H1 (cell line): ENCODE results near the gene GARNL3. TPM values are rescaled to one million over a fixed set of nuclear protein-coding genes. Genes with fewer than 3 reads are reported as not detected.

Experiments used
- CTCF ChIA-PET: fragments of 300-600 bp; sonication (Branson Sonifier 250); formaldehyde crosslinking; loops from one replicate; lab custom pipeline; 2021; ENCODE audit not compliant: partially characterized antibody; lab: Charles Lee
- POLR2A ChIA-PET: fragments of 300-600 bp; sonication (Branson Sonifier 250); formaldehyde crosslinking; loops from one replicate; lab custom pipeline; 2021; ENCODE audit warnings: inconsistent platforms; ENCODE audit not compliant: partially characterized antibody; lab: Charles Lee
- DNase-seq, 2 experiments: peaks; one replicate each; pipeline versions ENCODE4 v3.0.0 to v3.0.0-alpha.2; 2010 to 2022; ENCODE audit warnings: low spot score in 2 of 2, low read depth in 1 of 2, mixed read lengths in 1 of 2
- FAIRE-seq: peaks from 2 replicates; lab custom pipeline; 2011; peaks lifted over from hg19 to GRCh38; lab: Jason Lieb, UNC
- H2AFZ ChIP-seq: 2 replicates; pipeline ENCODE4 v1.8.1; 2012; ENCODE audit warnings: low read length, inconsistent platforms
- H2AK5ac ChIP-seq: 2 replicates; pipeline ENCODE4 v1.6.1; 2013; ENCODE audit warnings: low read depth, low read length
- H2BK120ac ChIP-seq: replicated peaks from 2 replicates; pipeline ENCODE3; 2013; ENCODE audit warnings: low read depth, low read length, inconsistent platforms
- H2BK12ac ChIP-seq: 2 replicates; pipeline ENCODE4 v1.6.1; 2013; ENCODE audit warnings: low read depth, low read length
- H2BK15ac ChIP-seq: 2 replicates; pipeline ENCODE4 v1.6.1; 2013; ENCODE audit warnings: low read length
- H2BK20ac ChIP-seq: 2 replicates; pipeline ENCODE4 v1.6.1; 2013; ENCODE audit warnings: low read length
- H2BK5ac ChIP-seq: 2 replicates; pipeline ENCODE4 v1.6.1; 2013; ENCODE audit warnings: low read depth, low read length
- H3K14ac ChIP-seq: 2 replicates; pipeline ENCODE4 v1.6.1; 2013; ENCODE audit warnings: inconsistent platforms; ENCODE audit not compliant: insufficient read length
- H3K18ac ChIP-seq: 2 replicates; pipeline ENCODE4 v1.6.1; 2013; ENCODE audit warnings: low read length; ENCODE audit errors: extremely low read depth
- H3K23ac ChIP-seq: 2 replicates; pipeline ENCODE4 v1.6.1; 2013; ENCODE audit warnings: inconsistent platforms; ENCODE audit not compliant: insufficient read length
- H3K23me2 ChIP-seq: 2 replicates; pipeline ENCODE4 v1.6.1; 2013; ENCODE audit warnings: low read depth, low read length
- H3K27ac ChIP-seq: 2 replicates; pipeline ENCODE4 v1.6.1; 2011; ENCODE audit warnings: low read depth, low read length, inconsistent platforms
- H3K27me3 ChIP-seq, 4 experiments: replicated peaks in 1 of 4; 1 replicate in 1 of 4; 2 replicates in 3 of 4; pipeline versions ENCODE4 v1.6.1 to v1.8.1; 2011 to 2013; ENCODE audit warnings: low read length in 3 of 4, mild to moderate bottlenecking in 3 of 4, inconsistent platforms in 2 of 4, mixed read lengths in 2 of 4, moderate library complexity in 1 of 4; ENCODE audit not compliant: control insufficient read depth in 3 of 4, insufficient read depth in 3 of 4; ENCODE audit errors: extremely low read depth in 1 of 4
- H3K36me3 ChIP-seq, 4 experiments: 2 replicates each; pipeline versions ENCODE4 v1.6.1 to v1.8.1; 2011 to 2013; ENCODE audit warnings: mild to moderate bottlenecking in 4 of 4, low read length in 3 of 4, moderate library complexity in 2 of 4, control low read depth in 1 of 4, inconsistent platforms in 1 of 4; ENCODE audit not compliant: insufficient read depth in 4 of 4, control insufficient read depth in 2 of 4
- H3K4ac ChIP-seq: replicated peaks from 2 replicates; pipeline ENCODE3; 2013; ENCODE audit warnings: low read length, low read depth, mixed read lengths, inconsistent platforms; ENCODE audit not compliant: insufficient read length
- H3K4me1 ChIP-seq, 4 experiments: replicated peaks in 1 of 4; 1 replicate in 1 of 4; 2 replicates in 3 of 4; pipeline versions ENCODE4 v1.6.1 to v1.8.1; 2011 to 2013; ENCODE audit warnings: low read length in 3 of 4, inconsistent platforms in 2 of 4, mixed read lengths in 1 of 4; ENCODE audit not compliant: insufficient read depth in 4 of 4, control insufficient read depth in 3 of 4
- H3K4me2 ChIP-seq, 2 experiments: 2 replicates each; pipeline versions ENCODE4 v1.6.1 to v1.8.1; 2011 to 2013; ENCODE audit warnings: low read depth in 2 of 2, low read length in 2 of 2, control low read depth in 1 of 2, inconsistent platforms in 1 of 2, mild to moderate bottlenecking in 1 of 2; ENCODE audit not compliant: insufficient read depth in 1 of 2
- H3K4me3 ChIP-seq, 4 experiments: fragments of 200-600, 300-600 bp in 1 of 4; sonication (generic), shearing (Covaris generic), sonication (Bioruptor Twin) in 1 of 4; 2 replicates each; pipeline versions ENCODE4 v1.5.1 to v1.8.1; 2011 to 2016; ENCODE audit warnings: low read length in 4 of 4, low read depth in 3 of 4, control low read depth in 2 of 4, inconsistent platforms in 2 of 4, mild to moderate bottlenecking in 2 of 4, mixed read lengths in 1 of 4, moderate library complexity in 1 of 4; ENCODE audit not compliant: insufficient read depth in 2 of 4; ENCODE audit errors: extremely low read depth in 1 of 4
- H3K56ac ChIP-seq: replicated peaks from 2 replicates; pipeline ENCODE3; 2013; ENCODE audit warnings: low read depth, mild to moderate bottlenecking, mixed read lengths, low read length, inconsistent platforms; ENCODE audit not compliant: insufficient read length
- H3K79me1 ChIP-seq: 2 replicates; pipeline ENCODE4 v1.6.1; 2013; ENCODE audit warnings: low read depth, low read length, control low read depth
- H3K79me2 ChIP-seq, 2 experiments: 2 replicates each; pipeline versions ENCODE4 v1.6.1 to v1.8.1; 2012 to 2013; ENCODE audit warnings: low read length in 2 of 2, mild to moderate bottlenecking in 2 of 2, inconsistent platforms in 1 of 2; ENCODE audit not compliant: insufficient read depth in 2 of 2, control insufficient read depth in 1 of 2
- H3K9ac ChIP-seq, 4 experiments: replicated peaks in 1 of 4; 1 replicate in 1 of 4; 2 replicates in 3 of 4; pipeline versions ENCODE4 v1.6.1 to v1.8.1; 2011 to 2013; ENCODE audit warnings: low read depth in 3 of 4, low read length in 3 of 4, control low read depth in 2 of 4, mild to moderate bottlenecking in 2 of 4, moderate library complexity in 2 of 4, inconsistent platforms in 1 of 4; ENCODE audit errors: extremely low read depth in 1 of 4
- H3K9me3 ChIP-seq, 2 experiments: 2 replicates each; pipeline versions ENCODE4 v1.6.1 to v1.8.1; 2012 to 2013; ENCODE audit warnings: mild to moderate bottlenecking in 2 of 2, moderate library complexity in 2 of 2, control low read depth in 1 of 2, inconsistent platforms in 1 of 2, low read depth in 1 of 2, low read length in 1 of 2, mixed read lengths in 1 of 2; ENCODE audit not compliant: insufficient read depth in 2 of 2
- H4K20me1 ChIP-seq, 2 experiments: replicated peaks in 1 of 2; 2 replicates each; pipeline versions ENCODE3 to v1.8.1; 2011 to 2013; ENCODE audit warnings: inconsistent platforms in 2 of 2, low read length in 2 of 2, mild to moderate bottlenecking in 1 of 2; ENCODE audit not compliant: insufficient read depth in 2 of 2, control insufficient read depth in 1 of 2
- H4K5ac ChIP-seq: 2 replicates; pipeline ENCODE4 v1.6.1; 2013; ENCODE audit warnings: low read length, low read depth, mixed read lengths, inconsistent platforms; ENCODE audit not compliant: insufficient read length
- H4K8ac ChIP-seq: 2 replicates; pipeline ENCODE4 v1.8.0; 2013; ENCODE audit warnings: mild to moderate bottlenecking, moderate library complexity, low read length, inconsistent platforms; ENCODE audit not compliant: insufficient read depth; ENCODE audit errors: extremely low read depth
- H4K91ac ChIP-seq: replicated peaks from 2 replicates; pipeline ENCODE3; 2013; ENCODE audit warnings: low read length, mixed read lengths, inconsistent platforms; ENCODE audit not compliant: insufficient read length
- CEBPB ChIP-seq: IDR thresholded peaks from 2 replicates; pipeline ENCODE4 v1.6.1; 2012; ENCODE audit warnings: low read depth, low read length
- EZH2 ChIP-seq: fragments of 200-600 bp; sonication (generic); IDR thresholded peaks from 2 replicates; pipeline ENCODE4 v1.7.1; 2012; ENCODE audit warnings: low read depth, mild to moderate bottlenecking, moderate library complexity, low read length, inconsistent platforms; ENCODE audit not compliant: severe bottlenecking
- GTF2F1 ChIP-seq: IDR thresholded peaks from 2 replicates; pipeline ENCODE4 v1.6.1; 2012; ENCODE audit warnings: low read depth, low read length, improper control_type of control experiment, borderline replicate concordance
- JUND ChIP-seq: IDR thresholded peaks from 2 replicates; pipeline ENCODE4 v1.6.1; 2011; ENCODE audit warnings: mild to moderate bottlenecking, improper control_type of control experiment, low read length
- MAX ChIP-seq: IDR thresholded peaks from 2 replicates; pipeline ENCODE4 v1.6.1; 2012; ENCODE audit warnings: inconsistent platforms
- POLR2AphosphoS5 ChIP-seq: IDR thresholded peaks from 2 replicates; pipeline ENCODE4 v1.6.1; 2011; ENCODE audit warnings: low read depth, low read length
- SP2 ChIP-seq: IDR thresholded peaks from 2 replicates; pipeline ENCODE4 v1.6.1; 2012; ENCODE audit warnings: mild to moderate bottlenecking, low read length, inconsistent platforms
- TEAD4 ChIP-seq: IDR thresholded peaks from 2 replicates; pipeline ENCODE4 v1.6.1; 2012; ENCODE audit warnings: low read depth, low read length, inconsistent platforms, mixed read lengths
- YY1 ChIP-seq: IDR thresholded peaks from 2 replicates; pipeline ENCODE4 v1.6.1; 2011; ENCODE audit warnings: low read depth, mild to moderate bottlenecking, low read length
- WGBS, 2 experiments: shearing (Covaris generic) in 1 of 2; methylation state at CpG; one replicate each; pipeline versions ENCODE4 v1.1.6 to v1.1.7; 2013 to 2015; ENCODE audit warnings: low lambda C conversion rate in 2 of 2, mixed read lengths in 2 of 2, inconsistent platforms in 1 of 2, low coverage in 1 of 2, missing lambda C conversion rate in 1 of 2; ENCODE audit not compliant: insufficient replicate concordance in 2 of 2, insufficient coverage in 1 of 2, insufficient read length in 1 of 2; ENCODE audit errors: extremely low coverage in 1 of 2, missing lambda C conversion rate in 1 of 2; 5-methylcytosine and 5-hydroxymethylcytosine counted together
- polyA plus RNA-seq, 7 experiments: library from polyadenylated mRNA; depleted of rRNA in 3 of 7; stranded (reverse) in 5 of 7; unstranded in 2 of 7; fragments of >200 nt in 5 of 7; fragments of 200-250 nt in 2 of 7; gene quantifications; 1 replicate in 5 of 7; 2 replicates in 1 of 7; 4 replicates in 1 of 7; pipeline versions ENCODE4 v1.2.1 to v1.2.3, GENCODE V29; 2011 to 2013; ENCODE audit warnings: missing spikeins in 2 of 7, mixed read lengths in 2 of 7
- total RNA-seq: library from RNA; stranded (reverse); fragmentation: NEBNext Ultra II Directional; extraction: Animal tissue kit (Norgen Biotek cat#: 25700); gene quantifications from 2 replicates; pipeline ENCODE4 v1.2.1, GENCODE V29; 2021
- TF ChIP-seq, protein P1 (sequence below): IDR thresholded peaks from 2 replicates; pipeline ENCODE4 v1.6.1; 2011; ENCODE audit warnings: low read depth, mild to moderate bottlenecking, low read length; ENCODE audit not compliant: insufficient read depth

GARNL3 gene
- total and polyA plus RNA-seq, 2 of the 8 experiments (the other 6 are each of a cell fraction or from before 2014, with no cell fraction given), result 6.5 to 18.3 TPM

GRCh38 chr9:127422133-127422782 is 157.7 kb downstream of the GARNL3 start:
- Histone ChIP-seq H4K20me1 (peaks cover 2 to 6% of the 10 kb centered on the region in 2 experiments), H2BK120ac (no peak overlapping the region), H2AFZ (no peak overlapping the region), H3K36me3 (no peaks in the 10 kb centered on the region), H3K79me1 (peaks cover 4% of the 10 kb centered on the region), H2AK5ac (no peak overlapping the region), H3K4ac (no peak overlapping the region), H3K27me3 (no peaks in the 10 kb centered on the region), H3K27ac (no peak overlapping the region), H3K4me2 (peak overlapping the region; percentile 58 to 74; a peak in 1 of 4 replicates), H3K23ac (no peak overlapping the region), H4K91ac (no peak overlapping the region), H3K18ac (no peak overlapping the region), H2BK5ac (no peak overlapping the region), H3K4me1 (peaks cover 0 to 12% (median 7%) of the 10 kb centered on the region in 4 experiments; a peak in 6 of 7 replicates), H3K9ac (peak overlapping the region in 1 of 4 experiments; percentile 13; a peak in 2 of 7 replicates), H4K5ac (no peak overlapping the region), H2BK15ac (no peak overlapping the region), H3K9me3 (no peaks in the 10 kb centered on the region), H3K14ac (no peak overlapping the region), H2BK12ac (no peak overlapping the region), H3K23me2 (peaks cover 13% of the 10 kb centered on the region), H3K79me2 (peaks cover 7 to 34% of the 10 kb centered on the region in 2 experiments), H2BK20ac (no peak overlapping the region), H3K4me3 (peak overlapping the region in 3 of 4 experiments; percentile 11 to 96 (median 94); a peak in 2 of 8 replicates), H3K56ac (no peak overlapping the region), H4K8ac (peak overlapping the region; percentile 8; the same call in 1 of the 2 replicates)
- ChIA-PET POLR2A (interaction anchor here (1.5 to 6.3 kb wide), 4 partner anchors 13 to 29 kb away, joined by 3 to 59 read pairs (median 28); partner anchors contain the start of genes LRSAM1, RPL12 and SLC2A8), CTCF (interaction anchor here (0.9 to 1.9 kb wide), 3 partner anchors 24 to 145 kb away, joined by 3 to 7 read pairs (median 4); partner anchors contain the start of gene SLC2A8)
- no peak for DNase-seq
- 92% methylated on average over 10 of the region's 10 CpGs; no CpG with 5 or more reads in 1 of the 2 experiments for WGBS, 2 experiments
- TF ChIP-seq POLR2AphosphoS5 (no peak), GTF2F1 (no peak), YY1 (no peak), JUND (no peak), TEAD4 (no peak), MAX (no peak), EZH2 (no peak), SP2 (no peak), CEBPB (no peak)
- TF ChIP-seq, protein P1, sequence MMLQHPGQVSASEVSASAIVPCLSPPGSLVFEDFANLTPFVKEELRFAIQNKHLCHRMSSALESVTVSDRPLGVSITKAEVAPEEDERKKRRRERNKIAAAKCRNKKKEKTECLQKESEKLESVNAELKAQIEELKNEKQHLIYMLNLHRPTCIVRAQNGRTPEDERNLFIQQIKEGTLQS, result no peak
- no peak for FAIRE-seq
